HL-60 (cell line): ENCODE measurements around the gene PCIF1.

Source experiments
- DNase-seq, 2 experiments: peaks; one replicate each; pipeline ENCODE4 v3.0.0-alpha.2; 2010 to 2020; ENCODE audit warnings: low read depth in 1 of 2, low spot score in 1 of 2
- H3K27ac ChIP-seq: fragments of 250-450 bp; sonication (Bioruptor Pico); replicated peaks from 2 replicates; pipeline ENCODE4 v1.5.1; 2020; ENCODE audit warnings: mild to moderate bottlenecking, moderate library complexity
- H3K27me3 ChIP-seq: fragments of 250-450 bp; sonication (Bioruptor Pico); 2 replicates; pipeline ENCODE4 v1.5.1; 2021; ENCODE audit warnings: mild to moderate bottlenecking, moderate library complexity; ENCODE audit not compliant: insufficient read depth, poor library complexity, severe bottlenecking
- H3K4me3 ChIP-seq: replicated peaks from 2 replicates; pipeline ENCODE4 v1.5.1; 2011; ENCODE audit warnings: mild to moderate bottlenecking, control low read depth, low read length; ENCODE audit not compliant: insufficient read depth
- CTCF ChIP-seq: IDR thresholded peaks from one replicate; pipeline ENCODE4 v1.5.1; 2011; ENCODE audit warnings: low read length, control low read depth, inconsistent platforms; ENCODE audit not compliant: insufficient read depth
- GABPA ChIP-seq: IDR thresholded peaks from 2 replicates; pipeline ENCODE4 v1.6.1; 2012; ENCODE audit warnings: low read depth
- POLR2AphosphoS5 ChIP-seq: IDR thresholded peaks from 2 replicates; pipeline ENCODE4 v1.6.1; 2012; ENCODE audit warnings: low read depth
- REST ChIP-seq: IDR thresholded peaks from 2 replicates; pipeline ENCODE4 v1.6.1; 2012; ENCODE audit warnings: low read depth; ENCODE audit not compliant: insufficient replicate concordance
- SPI1 ChIP-seq: IDR thresholded peaks from 2 replicates; pipeline ENCODE4 v1.6.1; 2012; ENCODE audit warnings: low read depth, mild to moderate bottlenecking, borderline replicate concordance

The PCIF1 gene

GRCh38 chr20:45892049-45892825 lies 42.2 kb upstream of the PCIF1 start:
- TF ChIP-seq REST, result no peak
- no peak for TF ChIP-seq CTCF
- TF ChIP-seq SPI1, result peak; percentile 72
- no peak for TF ChIP-seq GABPA
- no peak for TF ChIP-seq POLR2AphosphoS5
- DNase-seq, result peak in 1 of 2 experiments; percentile 46
- Histone ChIP-seq H3K27me3 (no peaks in the 10 kb centered on the region), H3K27ac (peak overlapping the region; percentile 67), H3K4me3 (peak overlapping the region; percentile 75)

GRCh38 chr20:45892828-45893500 lies 41.5 kb upstream of the PCIF1 start:
- H3K27me3 ChIP-seq, result no peaks in the 10 kb centered on the region
- TF ChIP-seq GABPA (no peak), SPI1 (no peak), POLR2AphosphoS5 (no peak; the same call in 1 of the 2 replicates), REST (no peak), CTCF (no peak)
- peak in 1 of 2 experiments; percentile 45 for DNase-seq
- peak overlapping the region; percentile 75 for H3K4me3 ChIP-seq
- H3K27ac ChIP-seq, result peak overlapping the region; percentile 67

- Histone ChIP-seq H3K27me3 (no peaks in the 10 kb centered on the region), H3K4me3 (no peak overlapping the region), H3K27ac (0 out of 2 replicates have a peak overlapping the region, but pooled peaks have one; percentile 2)
- TF ChIP-seq REST, result no peak
- no peak for TF ChIP-seq CTCF
- TF ChIP-seq GABPA, result no peak
- TF ChIP-seq SPI1, result no peak
- TF ChIP-seq POLR2AphosphoS5, result no peak
- DNase-seq, result no peak
These were observed 40.7 kb upstream of the PCIF1 start for GRCh38 chr20:45893831-45894230.
